K562 (cell line): Measurements from ENCODE around the gene TMEM63C. TPM values are rescaled to one million over a fixed set of nuclear protein-coding genes. Genes with fewer than 3 reads are reported as not detected.

ENCODE experiments used
- ATAC-seq: fragments of 200-7000 bp; cut with Tn5 transposase; 3 replicates; pipeline ENCODE4 v1.9.1; 2020; ENCODE audit warnings: moderate library complexity
- BruUV-seq: library from RNA; stranded (reverse); fragments of 400-500 nt; replicated peaks from 2 replicates; lab custom pipeline; 2021; lab: Mats Ljungman, UMichigan
- CTCF ChIA-PET: fragments of 300-600 bp; formaldehyde crosslinking; extraction: SDS; loops from one replicate; lab custom pipeline; 2021; ENCODE audit warnings: low intra/inter-chr PET ratio; lab: Yijun Ruan, JAX
- POLR2A ChIA-PET: fragments of 300-600, 350-650 bp; sonication (Branson Sonifier 250); formaldehyde crosslinking; extraction: SDS; loops from one replicate; lab custom pipeline; 2021; ENCODE audit warnings: antibody characterized with exemption, inconsistent platforms; lab: Yijun Ruan, JAX
- DNase-seq, 4 experiments: peaks; one replicate each; pipeline versions ENCODE4 v3.0.0 to v3.0.0-alpha.2; 2011 to 2018; ENCODE audit warnings: low spot score in 3 of 4, mixed read lengths in 3 of 4; ENCODE audit errors: extremely low read depth in 1 of 4
- FAIRE-seq: peaks from 2 replicates; lab custom pipeline; 2011; peaks lifted over from hg19 to GRCh38; lab: Jason Lieb, UNC
- H2AFZ ChIP-seq: 2 replicates; pipeline ENCODE4 v1.6.0; 2011; ENCODE audit warnings: low read depth, low read length, control low read depth, inconsistent platforms
- H3K27ac ChIP-seq: fragments of 200-600 bp; 3 replicates; pipeline ENCODE4 v1.8.0; 2011; ENCODE audit warnings: low read depth, mild to moderate bottlenecking, control low read depth, inconsistent platforms, low read length, moderate library complexity, mixed read lengths; ENCODE audit errors: extremely low read depth
- H3K27me3 ChIP-seq, 2 experiments: fragments of 300-600 bp in 1 of 2; 2 replicates in 1 of 2; 3 replicates in 1 of 2; pipeline versions ENCODE4 v1.6.0 to v1.8.0; 2011; ENCODE audit warnings: inconsistent platforms in 2 of 2, low read length in 2 of 2, mild to moderate bottlenecking in 1 of 2, mixed read lengths in 1 of 2, moderate library complexity in 1 of 2; ENCODE audit not compliant: control insufficient read depth in 2 of 2, insufficient read depth in 2 of 2
- H3K36me3 ChIP-seq: fragments of 300-600 bp; 3 replicates; pipeline ENCODE4 v1.8.0; 2011; ENCODE audit warnings: mild to moderate bottlenecking, low read length, inconsistent platforms; ENCODE audit not compliant: control insufficient read depth, insufficient read depth
- H3K4me1 ChIP-seq, 2 experiments: fragments of 200-600 bp in 1 of 2; replicated peaks in 1 of 2; 2 replicates in 1 of 2; 3 replicates in 1 of 2; pipeline versions ENCODE4 v1.5.1 to v1.8.0; 2011; ENCODE audit warnings: inconsistent platforms in 2 of 2, low read length in 2 of 2, mild to moderate bottlenecking in 1 of 2, mixed read lengths in 1 of 2, moderate library complexity in 1 of 2; ENCODE audit not compliant: control insufficient read depth in 2 of 2, insufficient read depth in 2 of 2
- H3K4me2 ChIP-seq: 2 replicates; pipeline ENCODE4 v1.6.1; 2011; ENCODE audit warnings: low read length, control low read depth, inconsistent platforms, mixed read lengths; ENCODE audit not compliant: insufficient read depth
- H3K4me3 ChIP-seq: fragments of 200-600 bp; sonication (generic), shearing (Covaris generic); 2 replicates; pipeline ENCODE4 v1.5.1; 2016; ENCODE audit warnings: control low read depth, inconsistent platforms
- H3K79me2 ChIP-seq: fragments of 200-600 bp; 3 replicates; pipeline ENCODE4 v1.8.0; 2011; ENCODE audit warnings: low read length, inconsistent platforms; ENCODE audit not compliant: control insufficient read depth, insufficient read depth
- H3K9ac ChIP-seq, 2 experiments: 2 replicates each; pipeline versions ENCODE4 v1.6.0 to v1.6.1; 2011; ENCODE audit warnings: low read depth in 2 of 2, low read length in 2 of 2, control low read depth in 1 of 2, inconsistent platforms in 1 of 2, mild to moderate bottlenecking in 1 of 2, mixed read lengths in 1 of 2; ENCODE audit not compliant: insufficient read depth in 1 of 2
- H3K9me1 ChIP-seq: one replicate; pipeline ENCODE4 v1.6.0; 2011; ENCODE audit warnings: inconsistent platforms, mild to moderate bottlenecking, low read length, moderate library complexity; ENCODE audit not compliant: control insufficient read depth, insufficient read depth
- H3K9me3 ChIP-seq: replicated peaks from 2 replicates; pipeline ENCODE4 v1.5.1; 2011; ENCODE audit warnings: low read depth, low read length, inconsistent platforms; ENCODE audit not compliant: control insufficient read depth, insufficient read depth
- H4K20me1 ChIP-seq: replicated peaks from 2 replicates; pipeline ENCODE4 v1.6.1; 2011; ENCODE audit warnings: low read length, inconsistent platforms, mixed read lengths; ENCODE audit not compliant: control insufficient read depth, insufficient read depth
- ARHGAP35 ChIP-seq: fragments of 450-650 bp; IDR thresholded peaks from 2 replicates; pipeline ENCODE4 v1.6.1; 2018; ENCODE audit not compliant: partially characterized antibody
- ATF1 ChIP-seq, 2 experiments: fragments of 450-650 bp in 1 of 2; IDR thresholded peaks; 2 replicates each; pipeline ENCODE4 v1.6.1; 2016; ENCODE audit warnings: missing compliant biosample characterization in 1 of 2, missing genetic modification characterization in 1 of 2
- ATF4 ChIP-seq: fragments of 450-650 bp; formaldehyde crosslinking; IDR thresholded peaks from 2 replicates; pipeline ENCODE4 v1.4.0; 2022; ENCODE audit warnings: mild to moderate bottlenecking, moderate library complexity
- BDP1 ChIP-seq: IDR thresholded peaks from 3 replicates; pipeline ENCODE4 v1.6.1; 2011; ENCODE audit not compliant: insufficient read length, insufficient read depth
- E2F3 ChIP-seq: fragments of 250-450 bp; sonication (Bioruptor Pico); IDR thresholded peaks from 2 replicates; pipeline ENCODE4 v1.4.0; 2020; ENCODE audit warnings: mild to moderate bottlenecking
- EP300 ChIP-seq: IDR thresholded peaks from 2 replicates; pipeline ENCODE4 v1.6.1; 2012; ENCODE audit warnings: low read length, improper control_type of control experiment
- JUN ChIP-seq, 2 experiments: sonication (generic) in 1 of 2; formaldehyde crosslinking in 1 of 2; IDR thresholded peaks; 2 replicates each; pipeline versions ENCODE4 v1.6.1 to v1.8.0; 2012 to 2022; ENCODE audit warnings: borderline replicate concordance in 2 of 2, mild to moderate bottlenecking in 2 of 2, improper control_type of control experiment in 1 of 2, low read depth in 1 of 2, low read length in 1 of 2, missing genetic modification reagents in 1 of 2
- KHSRP ChIP-seq: fragments of 450-650 bp; IDR thresholded peaks from 2 replicates; pipeline ENCODE4 v1.6.1; 2017
- L3MBTL2 ChIP-seq: fragments of 450-650 bp; IDR thresholded peaks from 2 replicates; pipeline ENCODE4 v1.6.1; 2016; ENCODE audit warnings: mild to moderate bottlenecking, moderate library complexity
- NEUROD1 ChIP-seq: fragments of 150-350 bp; IDR thresholded peaks from 2 replicates; pipeline ENCODE4 v1.6.1; 2014; ENCODE audit warnings: borderline replicate concordance, low read length, low read depth; ENCODE audit not compliant: partially characterized antibody
- NR2F6 ChIP-seq: fragments of 450-650 bp; formaldehyde crosslinking; IDR thresholded peaks from 2 replicates; pipeline ENCODE4 v1.4.0; 2020; ENCODE audit warnings: mild to moderate bottlenecking
- SP1 ChIP-seq: sonication (generic); formaldehyde crosslinking; IDR thresholded peaks from 2 replicates; pipeline ENCODE4 v1.8.1; 2022; ENCODE audit warnings: mild to moderate bottlenecking, missing genetic modification reagents
- ZNF431 ChIP-seq: sonication (generic); formaldehyde crosslinking; IDR thresholded peaks from 2 replicates; pipeline ENCODE4 v1.8.0; 2022; ENCODE audit warnings: mild to moderate bottlenecking, missing genetic modification reagents
- ZNF436 ChIP-seq: fragments of 250-450, 450-650 bp; sonication (Bioruptor Pico); formaldehyde crosslinking; IDR thresholded peaks from 2 replicates; pipeline ENCODE4 v1.7.0; 2020; ENCODE audit warnings: mild to moderate bottlenecking
- ZNF507 ChIP-seq: conservative IDR thresholded peaks from 2 replicates; pipeline ENCODE4 v1.6.1; 2017; ENCODE audit warnings: missing genetic modification characterization, missing compliant biosample characterization
- ZNF589 ChIP-seq: fragments of 200-800 bp; sonication (Bioruptor generic); IDR thresholded peaks from 2 replicates; pipeline ENCODE4 v1.6.1; 2016; ENCODE audit warnings: low read depth, missing genetic modification characterization, missing compliant biosample characterization
- ZNF717 ChIP-seq: fragments of 250-450 bp; sonication (Bioruptor Pico); IDR thresholded peaks from 2 replicates; pipeline ENCODE4 v1.5.0; 2021
- WGBS: fragments of 100-300 bp; shearing (Covaris generic); methylation state at CpG from one replicate; pipeline ENCODE4 v1.1.6; 2016; ENCODE audit warnings: low coverage, mixed read lengths; ENCODE audit not compliant: insufficient coverage; ENCODE audit errors: missing lambda C conversion rate; 5-methylcytosine and 5-hydroxymethylcytosine counted together
- in situ Hi-C: fragments of 300-500 bp; cut with MboI; formaldehyde crosslinking; loops from 4 replicates; pipeline ENCODE4 v1.15.0; 2018; ENCODE audit warnings: inconsistent platforms, mixed read lengths
- intact Hi-C: fragments of 100-400 bp; cut with micrococcal nuclease; formaldehyde crosslinking; loops from 2 replicates; pipeline ENCODE4 v1.14.2; 2022
- polyA plus RNA-seq, 8 experiments: library from polyadenylated mRNA; depleted of rRNA in 4 of 8; stranded (reverse) in 5 of 8; unstranded in 3 of 8; fragments of >200 nt; fragmentation: Nextera tagmentation in 2 of 8; fragmentation: Illumina TruSeq in 1 of 8; extraction: Ambion mirVana in 2 of 8; extraction: Trizol in 1 of 8; gene quantifications; 2 replicates each; pipeline versions ENCODE4 v1.2.1 to v1.2.3, GENCODE V29; 2011 to 2014; ENCODE audit warnings: inconsistent platforms in 1 of 8, missing spikeins in 1 of 8
- total RNA-seq, 7 experiments: library from RNA; depleted of rRNA in 6 of 7; stranded (reverse); fragments of >200 nt in 6 of 7; fragmentation: Illumina TruSeq in 2 of 7; extraction: Trizol in 2 of 7; gene quantifications; 2 replicates each; pipeline versions ENCODE4 v1.2.1 to v1.2.3, GENCODE V29; 2011 to 2021; ENCODE audit warnings: low replicate concordance in 1 of 7

TMEM63C gene
- total and polyA plus RNA-seq, 9 of the 15 experiments (the other 6 are each of a cell fraction or from before 2014, with no cell fraction given), result 0.07 TPM; not detected in 8

- H3K27me3 ChIP-seq, result peaks cover 2 to 4% of the 10 kb centered on the region in 2 experiments; a peak in 3 of 5 replicates
- H3K4me2 ChIP-seq, result no peak overlapping the region
- ChIA-PET POLR2A (no interaction called here), CTCF (no interaction called here)
- TF ChIP-seq ZNF431 (CRISPR knock-in tag) (no peak), ARHGAP35 (no peak), ATF1 (CRISPR knock-in tag; IDR thresholded peaks at IDR 0.05) (no peak), ATF1 (tag; IDR thresholded peaks at IDR 0.05) (no peak), ZNF589 (CRISPR knock-in tag) (no peak), KHSRP (no peak), EP300 (no peak), NR2F6 (CRISPR knock-in tag) (no peak), ZNF436 (CRISPR knock-in tag) (no peak), NEUROD1 (no peak), ATF4 (CRISPR knock-in tag) (no peak), L3MBTL2 (no peak), ZNF507 (tag) (no peak), SP1 (CRISPR knock-in tag) (no peak), ZNF717 (CRISPR knock-in tag) (no peak), JUN (IDR thresholded peaks at IDR 0.05; ENCODE audit: borderline replicate concordance, low read depth, low read length) (no peak), JUN (CRISPR knock-in tag; IDR thresholded peaks at IDR 0.05; ENCODE audit: borderline replicate concordance) (no peak), E2F3 (CRISPR knock-in tag) (no peak), BDP1 (no peak)
- in situ Hi-C loops (no loop called here), intact Hi-C loops (no loop called here)
- no peak for DNase-seq
- H3K4me1 ChIP-seq, result no peaks in the 10 kb centered on the region
- H3K9me1 ChIP-seq, result no peaks in the 10 kb centered on the region
- H3K36me3 ChIP-seq, result no peaks in the 10 kb centered on the region
- WGBS, result 3% methylated on average over 3 of the region's 3 CpGs
- no peaks in the 10 kb centered on the region for H3K79me2 ChIP-seq
- no peak for FAIRE-seq
- no peak overlapping the region for H3K27ac ChIP-seq
- BruUV-seq, result no TSS peak
- H3K9me3 ChIP-seq, result no peaks in the 10 kb centered on the region
- no peak overlapping the region for H3K9ac ChIP-seq
- no peak overlapping the region for H3K4me3 ChIP-seq
- no peak overlapping the region for H2AFZ ChIP-seq
- no peaks in the 10 kb centered on the region for H4K20me1 ChIP-seq
- no peak for ATAC-seq
Observed at GRCh38 chr14:77175843-77176242, 5.8 kb upstream of the TMEM63C start.
